Measurements from ENCODE around the gene THY1.

Gene THY1

GRCh38 chr11:119418759-119419158, 4.2 kb downstream of the THY1 start:
- no peak for TF ChIP-seq TAF1 (IDR thresholded peaks at IDR 0.05; ENCODE audit: low read depth)
- TF ChIP-seq, protein P1, sequence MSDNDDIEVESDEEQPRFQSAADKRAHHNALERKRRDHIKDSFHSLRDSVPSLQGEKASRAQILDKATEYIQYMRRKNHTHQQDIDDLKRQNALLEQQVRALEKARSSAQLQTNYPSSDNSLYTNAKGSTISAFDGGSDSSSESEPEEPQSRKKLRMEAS (IDR thresholded peaks at IDR 0.05) = no peak

GRCh38 chr11:119417726-119418540, 5.0 kb downstream of the THY1 start:
- TF ChIP-seq NFIC (IDR thresholded peaks at IDR 0.05) (no peak), ZBTB7A (IDR thresholded peaks at IDR 0.05; ENCODE audit: low read depth) (no peak), CEBPB (IDR thresholded peaks at IDR 0.05) (no peak), TAF1 (IDR thresholded peaks at IDR 0.05; ENCODE audit: low read depth) (no peak), EGR1 (IDR thresholded peaks at IDR 0.05) (no peak), USF1 (IDR thresholded peaks at IDR 0.05) (peak; percentile 17; the same call in 1 of the 2 replicates)
- TF ChIP-seq, protein P1 (IDR thresholded peaks at IDR 0.05) = peak; percentile 51

- no peak for TF ChIP-seq FOXM1 (IDR thresholded peaks at IDR 0.05; ENCODE audit: borderline replicate concordance, low read depth)
- TF ChIP-seq TEAD4 (IDR thresholded peaks at IDR 0.05) = 0 out of 2 replicates have a peak, but pooled peaks have one; percentile 20
Observed at GRCh38 chr11:119416606-119417580, 6.1 kb downstream of the THY1 start.

- TF ChIP-seq TEAD4 (IDR thresholded peaks at IDR 0.05) (no peak), USF1 (IDR thresholded peaks at IDR 0.05) (no peak), RAD21 (IDR thresholded peaks at IDR 0.05; ENCODE audit: low read depth) (no peak), TCF12 (IDR thresholded peaks at IDR 0.05; ENCODE audit: low read depth) (no peak), EGR1 (IDR thresholded peaks at IDR 0.05) (no peak), TAF1 (IDR thresholded peaks at IDR 0.05; ENCODE audit: low read depth) (no peak), ZBTB7A (IDR thresholded peaks at IDR 0.05; ENCODE audit: low read depth) (no peak)
- TF ChIP-seq, protein P2, sequence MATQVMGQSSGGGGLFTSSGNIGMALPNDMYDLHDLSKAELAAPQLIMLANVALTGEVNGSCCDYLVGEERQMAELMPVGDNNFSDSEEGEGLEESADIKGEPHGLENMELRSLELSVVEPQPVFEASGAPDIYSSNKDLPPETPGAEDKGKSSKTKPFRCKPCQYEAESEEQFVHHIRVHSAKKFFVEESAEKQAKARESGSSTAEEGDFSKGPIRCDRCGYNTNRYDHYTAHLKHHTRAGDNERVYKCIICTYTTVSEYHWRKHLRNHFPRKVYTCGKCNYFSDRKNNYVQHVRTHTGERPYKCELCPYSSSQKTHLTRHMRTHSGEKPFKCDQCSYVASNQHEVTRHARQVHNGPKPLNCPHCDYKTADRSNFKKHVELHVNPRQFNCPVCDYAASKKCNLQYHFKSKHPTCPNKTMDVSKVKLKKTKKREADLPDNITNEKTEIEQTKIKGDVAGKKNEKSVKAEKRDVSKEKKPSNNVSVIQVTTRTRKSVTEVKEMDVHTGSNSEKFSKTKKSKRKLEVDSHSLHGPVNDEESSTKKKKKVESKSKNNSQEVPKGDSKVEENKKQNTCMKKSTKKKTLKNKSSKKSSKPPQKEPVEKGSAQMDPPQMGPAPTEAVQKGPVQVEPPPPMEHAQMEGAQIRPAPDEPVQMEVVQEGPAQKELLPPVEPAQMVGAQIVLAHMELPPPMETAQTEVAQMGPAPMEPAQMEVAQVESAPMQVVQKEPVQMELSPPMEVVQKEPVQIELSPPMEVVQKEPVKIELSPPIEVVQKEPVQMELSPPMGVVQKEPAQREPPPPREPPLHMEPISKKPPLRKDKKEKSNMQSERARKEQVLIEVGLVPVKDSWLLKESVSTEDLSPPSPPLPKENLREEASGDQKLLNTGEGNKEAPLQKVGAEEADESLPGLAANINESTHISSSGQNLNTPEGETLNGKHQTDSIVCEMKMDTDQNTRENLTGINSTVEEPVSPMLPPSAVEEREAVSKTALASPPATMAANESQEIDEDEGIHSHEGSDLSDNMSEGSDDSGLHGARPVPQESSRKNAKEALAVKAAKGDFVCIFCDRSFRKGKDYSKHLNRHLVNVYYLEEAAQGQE (IDR thresholded peaks at IDR 0.05; ENCODE audit: low read depth) = no peak
Observed at GRCh38 chr11:119415966-119416365, 7.0 kb downstream of the THY1 start.

DNA sequence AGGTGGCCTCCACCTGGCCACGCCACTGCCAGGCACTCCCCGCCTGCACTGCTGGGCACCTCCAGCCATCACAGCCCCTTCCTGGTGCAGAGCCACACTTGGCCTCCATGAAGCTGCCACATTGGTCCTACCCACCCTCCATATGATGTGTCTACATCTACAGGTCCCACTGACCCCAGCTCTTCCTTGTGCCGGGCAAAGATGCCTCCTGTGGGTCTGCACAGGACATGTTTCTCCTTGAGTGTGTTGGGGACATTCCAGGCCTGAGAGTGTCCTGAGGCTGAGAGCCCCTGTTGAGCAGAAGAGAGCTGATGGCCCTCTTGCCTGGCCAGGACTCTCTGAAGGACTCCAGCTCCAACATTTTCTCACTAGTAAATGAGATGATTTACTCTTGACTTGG, 7.5 kb downstream of the THY1 start:
- TF ChIP-seq TCF12 (IDR thresholded peaks at IDR 0.05; ENCODE audit: low read depth) (no peak), USF1 (IDR thresholded peaks at IDR 0.05) (no peak), NFIC (IDR thresholded peaks at IDR 0.05) (no peak), TAF1 (IDR thresholded peaks at IDR 0.05; ENCODE audit: low read depth) (no peak), FOXM1 (IDR thresholded peaks at IDR 0.05; ENCODE audit: borderline replicate concordance, low read depth) (no peak), CEBPB (IDR thresholded peaks at IDR 0.05) (no peak), ZBTB7A (IDR thresholded peaks at IDR 0.05; ENCODE audit: low read depth) (no peak)

GRCh38 chr11:119414734-119415133, 8.2 kb downstream of the THY1 start:
- TF ChIP-seq, protein P2 (IDR thresholded peaks at IDR 0.05; ENCODE audit: low read depth) = no peak
- TF ChIP-seq NFIC (IDR thresholded peaks at IDR 0.05) (no peak), CEBPB (IDR thresholded peaks at IDR 0.05) (no peak), TCF12 (IDR thresholded peaks at IDR 0.05; ENCODE audit: low read depth) (no peak), YY1 (IDR thresholded peaks at IDR 0.05; ENCODE audit: low read depth) (no peak), RAD21 (IDR thresholded peaks at IDR 0.05; ENCODE audit: low read depth) (no peak), CREB1 (IDR thresholded peaks at IDR 0.05; ENCODE audit: low read depth) (no peak), EGR1 (IDR thresholded peaks at IDR 0.05) (no peak), EP300 (IDR thresholded peaks at IDR 0.05; ENCODE audit: borderline replicate concordance) (no peak), FOXM1 (IDR thresholded peaks at IDR 0.05; ENCODE audit: borderline replicate concordance, low read depth) (no peak), USF1 (IDR thresholded peaks at IDR 0.05) (no peak), TEAD4 (IDR thresholded peaks at IDR 0.05) (no peak), ZBTB7A (IDR thresholded peaks at IDR 0.05; ENCODE audit: low read depth) (no peak), TAF1 (IDR thresholded peaks at IDR 0.05; ENCODE audit: low read depth) (no peak)
- TF ChIP-seq, protein P1 (IDR thresholded peaks at IDR 0.05) = no peak
